Mesothelial cell of epicardium (in vitro differentiated cells): ENCODE results near the gene AFAP1. TPM values are rescaled to one million over a fixed set of nuclear protein-coding genes. Genes with fewer than 3 reads are reported as not detected.

Experiments used
- DNase-seq, 2 experiments: peaks; one replicate each; pipeline ENCODE4 v3.0.0; 2021; ENCODE audit warnings: low spot score in 2 of 2; ENCODE audit not compliant: unreplicated experiment in 2 of 2
- H3K27ac Mint-ChIP-seq: 2 replicates; pipeline ENCODE4 v1.8.0; 2021; ENCODE audit warnings: mixed read lengths
- H3K27me3 Mint-ChIP-seq: 2 replicates; pipeline ENCODE4 v1.8.0; 2021; ENCODE audit warnings: low read depth, mixed read lengths
- H3K36me3 Mint-ChIP-seq: 2 replicates; pipeline ENCODE4 v1.8.0; 2021; ENCODE audit warnings: mixed read lengths
- H3K4me1 Mint-ChIP-seq: 2 replicates; pipeline ENCODE4 v1.8.0; 2021; ENCODE audit warnings: mixed read lengths
- H3K4me3 Mint-ChIP-seq: 2 replicates; pipeline ENCODE4 v1.8.0; 2021; ENCODE audit warnings: mild to moderate bottlenecking, moderate library complexity, mixed read lengths
- H3K9me3 Mint-ChIP-seq: 2 replicates; pipeline ENCODE4 v1.8.0; 2021; ENCODE audit warnings: mixed read lengths
- CTCF ChIP-seq: fragments of 200-600 bp; sonication (generic); IDR thresholded peaks from one replicate; pipeline ENCODE4 v1.5.0; 2021; ENCODE audit warnings: antibody characterized with exemption; ENCODE audit not compliant: unreplicated experiment
- total RNA-seq: library from RNA; stranded (reverse); gene quantifications from 3 replicates; pipeline ENCODE4 v1.2.1, GENCODE V29; 2021

The AFAP1 gene
- total RNA-seq, 1 donor from 2014 or later = 82.4 TPM

DNA sequence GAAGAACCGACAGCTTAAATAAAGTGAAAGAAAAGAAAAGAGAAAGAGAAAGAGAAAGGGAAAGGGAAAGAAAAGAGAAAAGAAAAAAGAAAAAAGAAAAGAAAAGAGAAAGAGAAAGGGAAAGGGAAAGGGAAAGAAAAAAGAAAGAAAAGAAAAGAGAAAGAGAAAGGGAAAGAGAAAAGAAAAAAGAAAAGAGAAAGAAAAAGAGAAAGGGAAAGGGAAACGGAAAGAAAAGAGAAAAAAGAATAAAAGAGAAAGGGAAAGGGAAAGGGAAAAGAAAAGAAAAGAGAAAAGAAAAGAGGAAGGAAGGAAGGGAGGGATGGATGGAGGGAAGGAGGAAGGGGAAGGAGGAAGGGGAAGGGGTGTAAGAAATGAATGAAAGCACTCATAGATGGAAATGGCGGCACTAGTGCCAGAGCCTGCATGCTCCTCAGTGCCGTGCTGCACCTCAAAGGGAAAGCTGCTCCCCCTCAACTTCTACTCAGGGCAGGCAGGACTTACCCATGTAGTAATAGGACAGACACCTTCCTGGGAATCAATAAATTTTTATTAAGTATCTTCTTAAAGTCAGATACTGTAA is 70.7 kb downstream of the AFAP1 start:
- no peak overlapping the region for H3K4me3 Mint-ChIP-seq
- no peak for TF ChIP-seq CTCF
- no peak overlapping the region for H3K27ac Mint-ChIP-seq

DNA sequence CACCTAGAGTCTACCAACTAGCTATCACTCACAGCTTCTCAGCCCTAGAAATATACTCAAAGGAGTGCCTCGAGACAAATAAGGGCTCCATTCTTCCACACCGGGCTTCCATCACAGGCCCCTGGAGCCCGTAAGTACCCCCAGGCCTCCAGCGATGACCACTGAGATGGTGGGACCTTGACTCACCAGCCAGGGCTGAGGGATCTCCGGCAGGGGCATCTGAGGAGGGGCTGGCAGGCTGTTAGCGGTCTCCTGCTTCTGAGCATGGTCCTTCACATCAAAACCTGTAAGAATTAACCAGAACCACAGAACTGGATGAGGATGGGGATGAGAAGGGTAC is 71.3 kb downstream of the AFAP1 start:
- no peak for TF ChIP-seq CTCF
- Mint-ChIP-seq H3K9me3 (peaks cover 13% of the 10 kb centered on the region), H3K27ac (no peak overlapping the region), H3K4me1 (peaks cover 9% of the 10 kb centered on the region), H3K36me3 (peaks cover 56% of the 10 kb centered on the region), H3K27me3 (no peaks in the 10 kb centered on the region), H3K4me3 (no peak overlapping the region)
- no peak for DNase-seq

More for the DNA sequence above, 70.7 kb downstream of the AFAP1 start:
- Mint-ChIP-seq H3K36me3 (peaks cover 57% of the 10 kb centered on the region), H3K9me3 (peaks cover 15% of the 10 kb centered on the region), H3K27me3 (no peaks in the 10 kb centered on the region), H3K4me1 (peaks cover 13% of the 10 kb centered on the region)
- DNase-seq = no peak

- DNase-seq = no peak
- peak overlapping the region; percentile 1 for H3K27ac Mint-ChIP-seq
- H3K9me3 Mint-ChIP-seq = peaks cover 13% of the 10 kb centered on the region
- H3K4me3 Mint-ChIP-seq = no peak overlapping the region
- H3K27me3 Mint-ChIP-seq = no peaks in the 10 kb centered on the region
- no peak for TF ChIP-seq CTCF
- peaks cover 12% of the 10 kb centered on the region for H3K4me1 Mint-ChIP-seq
- H3K36me3 Mint-ChIP-seq = peaks cover 56% of the 10 kb centered on the region
Observed at GRCh38 chr4:7867701-7868435, 71.8 kb downstream of the AFAP1 start.

DNA sequence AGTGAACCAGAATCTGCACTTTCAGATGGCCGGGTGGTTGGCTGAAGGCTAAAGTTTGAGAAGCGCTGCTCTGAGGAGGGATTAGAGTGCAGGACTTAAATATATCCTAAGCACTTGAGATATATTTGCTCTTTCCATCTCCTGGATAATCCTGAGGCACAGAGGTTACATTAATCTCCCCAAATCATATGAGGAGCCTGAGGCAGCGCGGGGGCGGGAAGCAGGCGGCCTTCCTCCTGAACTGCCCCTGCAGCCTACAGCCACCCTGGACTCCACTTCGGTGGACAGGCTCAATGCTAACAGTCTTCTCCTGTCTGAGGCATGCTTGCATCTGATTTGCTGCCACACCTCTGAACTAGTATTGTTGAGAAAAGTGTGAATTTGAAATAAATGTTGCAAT is 72.5 kb downstream of the AFAP1 start:
- H3K9me3 Mint-ChIP-seq = peaks cover 13% of the 10 kb centered on the region
- peaks cover 56% of the 10 kb centered on the region for H3K36me3 Mint-ChIP-seq
- peaks cover 12% of the 10 kb centered on the region for H3K4me1 Mint-ChIP-seq
- TF ChIP-seq CTCF = no peak
- no peak overlapping the region for H3K4me3 Mint-ChIP-seq
- H3K27me3 Mint-ChIP-seq = no peaks in the 10 kb centered on the region
- DNase-seq = no peak
- H3K27ac Mint-ChIP-seq = no peak overlapping the region

- no peak for TF ChIP-seq CTCF
- H3K4me1 Mint-ChIP-seq = peaks cover 19% of the 10 kb centered on the region
- H3K27ac Mint-ChIP-seq = no peak overlapping the region
- H3K4me3 Mint-ChIP-seq = no peak overlapping the region
- H3K9me3 Mint-ChIP-seq = peaks cover 13% of the 10 kb centered on the region
- peaks cover 49% of the 10 kb centered on the region for H3K36me3 Mint-ChIP-seq
- no peak for DNase-seq
- H3K27me3 Mint-ChIP-seq = no peaks in the 10 kb centered on the region
Observed at GRCh38 chr4:7865533-7865932, 74.1 kb downstream of the AFAP1 start.
